Measurements from ENCODE around the gene FAM53A. TPM values are rescaled to one million over a fixed set of nuclear protein-coding genes. Genes with fewer than 3 reads are reported as not detected.
"Not testable (repeated sequence)": the region's sequence is repeated elsewhere in the genome, so short reads cannot be mapped to it uniquely, and the experiment has no call there.

The FAM53A gene
- total RNA-seq, 1 donor from 2014 or later, result 1.6 TPM

DNA sequence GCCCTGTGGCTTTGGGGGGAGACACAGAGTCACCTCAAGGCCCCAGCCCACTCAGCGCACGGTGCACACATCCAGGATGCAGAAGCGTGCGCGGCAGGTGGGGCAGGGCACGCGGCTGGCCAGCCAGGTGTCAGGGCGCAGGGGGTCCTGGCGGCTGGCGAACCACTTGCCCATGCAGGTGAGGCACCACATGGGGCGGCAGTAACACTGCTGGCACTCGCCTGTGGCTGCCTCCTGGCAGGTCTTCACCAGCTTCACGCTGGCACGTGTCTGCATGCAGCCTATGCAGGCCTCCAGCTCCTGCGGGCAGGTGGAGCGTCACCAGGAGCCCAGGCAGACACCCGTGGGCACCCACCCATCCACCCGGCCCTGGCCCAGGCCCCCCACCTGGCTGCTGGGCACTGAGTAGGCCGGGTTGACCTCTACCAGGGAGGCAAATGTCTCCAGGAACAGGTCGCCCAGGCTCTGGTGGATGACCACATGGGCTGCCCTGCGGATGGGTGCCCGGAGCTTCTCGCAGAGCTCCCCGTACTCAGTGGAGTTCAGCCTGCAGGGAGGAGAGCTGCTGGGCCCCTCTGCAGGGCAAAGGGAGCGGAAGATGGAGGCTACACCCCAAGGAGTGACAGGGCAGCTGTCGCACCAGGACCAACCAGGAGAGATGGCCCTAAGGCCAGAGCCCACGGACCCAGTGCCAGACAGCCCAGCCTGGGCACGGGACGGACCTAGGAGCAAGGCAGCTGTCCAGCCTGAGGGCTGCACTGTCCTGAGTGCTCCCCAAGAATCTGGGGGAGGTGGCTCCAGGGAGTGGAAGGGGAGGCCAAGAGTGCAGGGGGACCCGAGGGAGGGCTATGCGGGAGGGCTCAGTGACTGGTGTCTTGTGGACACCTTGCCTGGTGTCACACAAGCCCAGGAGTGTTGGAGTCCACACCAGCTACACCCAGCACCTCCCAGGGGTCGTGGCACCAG is 33.3 kb upstream of the FAM53A start:
- DNase-seq (ENCODE audit: low spot score), result no peak

DNA sequence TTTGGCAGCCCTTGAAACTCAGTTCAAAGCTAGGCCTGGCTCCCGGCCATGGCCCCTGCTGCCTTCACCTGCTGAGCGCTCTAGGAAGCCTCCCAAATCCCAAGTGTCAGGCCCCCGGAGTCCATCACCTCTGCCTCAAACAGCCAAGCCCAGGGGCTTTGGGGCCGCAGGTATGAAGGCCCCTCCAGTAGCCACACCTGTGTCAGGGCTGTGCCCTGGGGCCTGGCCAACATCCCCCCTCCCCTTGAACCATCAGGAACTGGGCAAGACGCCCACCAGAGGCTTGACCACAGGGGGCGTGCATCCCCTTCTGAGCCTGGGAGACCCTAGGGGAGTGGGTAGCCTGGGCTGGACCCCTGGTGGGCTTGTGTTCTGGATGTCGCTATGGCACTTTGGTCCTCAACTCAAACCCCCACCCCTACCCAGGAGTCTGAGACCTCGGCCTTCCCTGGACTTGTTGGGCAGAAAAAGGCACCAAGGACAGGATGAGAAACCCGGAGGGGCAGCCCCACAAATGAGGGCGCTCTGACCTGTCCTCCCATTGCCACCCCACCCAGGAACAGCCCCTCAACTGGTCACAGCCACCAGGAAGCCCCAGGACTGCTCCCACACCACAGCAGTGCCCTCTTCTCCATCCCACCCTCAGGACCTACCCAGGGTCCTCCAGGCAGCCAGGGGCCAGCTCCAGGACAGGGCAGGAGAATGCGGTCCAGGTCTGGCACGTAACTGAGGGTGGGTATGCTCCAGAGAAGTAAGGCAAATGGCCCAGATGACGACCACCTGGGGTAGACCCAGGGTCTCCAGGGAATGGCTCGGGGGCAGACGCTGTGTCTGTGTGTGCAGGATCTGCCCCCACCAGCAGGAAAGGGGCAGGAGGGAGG is 32.2 kb upstream of the FAM53A start:
- DNase-seq (ENCODE audit: low spot score), result no peak

GRCh38 chr4:1715002-1715758 is 31.1 kb upstream of the FAM53A start:
- DNase-seq (ENCODE audit: low spot score), result no peak

DNA sequence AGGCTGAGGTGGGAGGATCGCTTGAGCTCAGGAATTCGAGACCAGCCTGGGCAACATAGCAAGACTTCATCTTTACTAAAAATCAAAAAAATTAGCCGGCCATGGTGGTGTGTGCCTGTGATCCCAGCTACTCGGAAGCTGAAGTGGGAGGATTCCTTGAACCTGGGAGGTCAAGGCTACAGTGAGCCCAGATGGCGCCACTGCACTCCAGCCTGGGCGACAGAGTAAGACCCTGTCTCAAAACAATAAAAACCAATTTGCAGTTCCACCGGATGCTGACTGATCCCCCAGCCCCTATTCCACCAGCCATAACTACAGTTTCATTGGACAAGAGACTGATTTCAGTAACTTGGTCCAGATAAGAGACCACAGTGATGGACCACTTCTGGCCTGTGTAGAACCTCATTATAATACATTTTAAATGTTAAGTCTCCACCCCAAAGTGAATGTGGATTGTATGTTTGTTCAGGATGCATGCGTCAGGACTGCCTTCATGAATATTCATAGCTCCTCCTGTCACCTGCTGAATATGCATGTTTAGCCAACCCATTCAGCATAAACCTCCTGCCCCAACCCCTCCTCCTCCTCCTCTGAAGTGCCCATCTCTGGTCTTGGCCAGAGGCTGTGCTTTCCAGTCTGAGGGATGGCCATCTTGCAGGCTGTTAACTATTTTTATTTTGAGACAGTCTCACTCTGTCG is 30.3 kb upstream of the FAM53A start:
- DNase-seq (ENCODE audit: low spot score), result no peak

- no peak for DNase-seq (ENCODE audit: low spot score)
Observed at GRCh38 chr4:1713003-1713851, 29.1 kb upstream of the FAM53A start.

DNA sequence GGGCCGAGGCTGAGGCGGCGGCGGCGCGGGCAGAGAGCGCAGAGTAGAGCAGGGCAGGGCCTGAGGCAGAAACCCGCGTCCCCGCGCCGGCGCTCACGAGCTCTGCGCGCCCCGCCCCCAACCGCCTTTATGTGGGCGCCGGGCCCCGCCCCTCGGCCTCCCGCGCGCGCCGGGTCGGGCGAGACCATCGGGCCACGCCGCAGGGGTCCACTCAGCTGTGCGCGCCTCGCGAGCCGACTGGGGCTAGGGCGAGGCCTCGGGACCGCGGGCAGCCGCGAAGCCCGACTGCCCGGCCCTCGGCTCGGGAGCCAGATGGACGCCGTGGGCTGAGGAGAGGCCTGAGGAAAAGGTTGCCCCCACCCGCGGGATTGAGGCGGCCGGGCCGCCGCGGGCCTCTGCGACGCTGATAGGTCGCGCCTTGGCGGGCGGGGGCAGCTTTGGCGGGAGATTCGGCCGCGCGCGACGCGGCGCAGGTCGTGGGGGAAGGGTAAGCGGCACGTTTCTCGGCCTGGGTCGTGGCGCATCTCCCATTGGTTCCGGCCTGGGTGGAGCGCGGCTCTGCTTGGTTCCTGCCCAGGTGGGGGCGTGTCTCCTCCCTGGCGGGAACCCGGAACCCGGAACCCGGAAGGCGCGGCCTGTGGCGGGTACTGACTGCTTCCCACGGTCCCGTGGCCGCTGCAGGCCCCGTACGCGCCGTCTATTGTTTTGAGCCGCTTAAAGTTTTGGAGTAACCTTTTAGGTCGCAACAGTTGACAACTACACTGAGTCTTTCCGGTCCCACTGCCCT is 28.3 kb upstream of the FAM53A start, which contains the start of gene SLBP:
Gene SLBP (minus strand): TSS at position 104 of the 787 bp plus-strand sequence. CDS start 131 bp downstream, outside the sequence.
- peak; percentile 97 for DNase-seq (ENCODE audit: low spot score)

GRCh38 chr4:1711571-1712215 is 27.6 kb upstream of the FAM53A start:
- DNase-seq (ENCODE audit: low spot score), result peak; percentile 69

DNA sequence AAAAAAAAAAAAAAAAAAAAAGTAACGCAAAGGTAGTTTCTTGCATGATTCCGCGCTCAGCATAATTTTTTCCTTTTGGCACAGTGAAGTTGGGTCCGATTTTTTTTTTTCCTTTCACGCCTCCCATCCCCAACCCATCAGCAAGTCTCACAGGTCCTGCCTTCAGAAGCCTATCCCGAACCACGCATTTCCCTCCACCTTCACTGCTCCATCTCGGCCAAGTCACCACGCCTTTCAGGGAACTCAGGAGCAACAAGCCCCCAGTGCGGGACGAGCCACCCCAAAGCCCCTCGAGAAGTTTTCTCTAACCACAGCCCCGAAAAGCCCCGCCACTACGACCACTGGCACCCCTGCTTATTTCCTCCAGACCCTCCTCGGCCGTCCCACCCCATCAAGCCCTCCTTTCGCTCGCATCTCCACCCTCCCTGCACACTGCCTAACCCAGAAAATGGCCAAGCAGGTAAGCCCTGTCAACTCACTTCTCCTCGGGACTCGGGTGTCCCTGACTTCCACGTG is 27.0 kb upstream of the FAM53A start:
- DNase-seq (ENCODE audit: low spot score), result no peak

DNA sequence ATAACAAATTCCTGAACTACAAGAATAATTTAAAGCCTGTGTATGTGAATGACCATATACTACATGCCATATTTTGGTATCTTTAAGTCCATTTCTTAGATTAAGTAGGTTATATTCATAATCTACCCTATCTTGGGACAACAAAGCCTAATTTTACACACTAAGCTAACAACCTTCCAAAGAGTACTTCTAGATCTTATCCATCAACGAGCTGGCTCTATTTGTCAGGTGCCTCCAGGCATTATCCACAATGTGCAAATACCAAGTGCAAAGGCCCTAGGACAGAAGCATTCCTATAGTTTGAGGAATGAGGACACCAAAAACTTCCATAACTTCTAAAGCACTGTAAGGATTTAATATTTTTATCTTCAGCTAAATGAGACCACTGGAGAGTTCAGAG is 24.5 kb upstream of the FAM53A start:
- DNase-seq (ENCODE audit: low spot score), result no peak

- DNase-seq (ENCODE audit: low spot score), result no peak
Observed at GRCh38 chr4:1706358-1706757, 22.2 kb upstream of the FAM53A start.

GRCh38 chr4:1705732-1706131 is 21.6 kb upstream of the FAM53A start:
- no peak for DNase-seq (ENCODE audit: low spot score)

DNA sequence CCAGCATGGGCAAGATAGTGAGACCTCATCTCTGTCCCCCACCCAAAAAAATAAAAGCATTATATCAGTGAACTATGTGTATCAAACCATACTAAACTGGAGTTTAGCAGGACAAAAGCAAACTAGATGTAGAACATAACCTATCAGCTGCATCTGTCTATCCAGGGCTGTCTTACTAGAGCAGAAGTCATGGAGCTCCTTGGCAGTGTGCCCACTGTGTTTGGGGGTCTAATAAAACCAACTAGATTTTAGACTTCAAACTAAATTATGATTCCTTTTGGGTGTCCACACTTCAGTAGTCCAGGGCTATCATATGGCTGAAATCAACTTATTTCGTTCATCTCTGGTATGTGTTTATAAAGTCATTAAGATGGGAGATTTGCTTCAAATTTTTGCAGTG is 19.8 kb upstream of the FAM53A start:
- no peak for DNase-seq (ENCODE audit: low spot score)

GRCh38 chr4:1701671-1702070 is 17.6 kb upstream of the FAM53A start:
- not testable (repeated sequence) for DNase-seq (ENCODE audit: low spot score)

GRCh38 chr4:1695913-1696312 is 11.8 kb upstream of the FAM53A start:
- no peak for DNase-seq (ENCODE audit: low spot score)

DNA sequence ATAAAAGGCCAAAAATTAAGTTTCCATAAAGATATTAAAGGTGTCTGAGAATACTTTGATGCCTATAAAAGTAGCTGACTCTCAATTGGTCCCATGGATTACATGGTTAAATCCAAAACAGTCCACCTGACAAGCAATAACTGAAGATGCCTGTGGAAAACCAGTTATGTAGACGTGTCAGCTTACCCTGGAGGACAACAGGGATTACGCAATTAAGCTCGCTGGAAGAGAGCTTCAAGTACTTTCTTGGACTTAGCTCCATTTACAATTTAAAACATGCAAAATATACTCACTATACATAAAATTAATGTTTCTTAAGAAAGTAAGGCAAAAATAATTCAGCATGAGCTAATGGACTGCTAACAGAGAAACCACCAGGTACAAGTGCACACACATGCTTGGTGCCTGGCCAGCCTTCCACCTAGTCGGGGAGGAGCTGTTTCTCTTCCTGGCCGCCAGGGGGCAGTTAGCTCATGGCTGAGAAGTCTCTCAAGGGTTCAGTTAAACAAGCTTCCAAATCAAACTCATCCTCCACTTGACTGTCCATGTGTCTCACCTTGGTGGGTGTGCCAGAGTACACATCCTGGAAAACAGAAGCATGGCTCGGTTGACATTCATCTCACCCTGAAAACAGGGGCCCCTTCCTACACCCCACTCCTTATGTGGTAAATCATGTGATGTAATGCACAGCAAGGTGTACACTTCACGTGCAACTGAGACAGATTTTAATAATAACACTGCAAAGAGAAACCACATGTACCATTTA is 9.2 kb upstream of the FAM53A start:
- DNase-seq (ENCODE audit: low spot score), result peak; percentile 52

- no peak for DNase-seq (ENCODE audit: low spot score)
Observed at GRCh38 chr4:1691737-1692373, 7.7 kb upstream of the FAM53A start.

DNA sequence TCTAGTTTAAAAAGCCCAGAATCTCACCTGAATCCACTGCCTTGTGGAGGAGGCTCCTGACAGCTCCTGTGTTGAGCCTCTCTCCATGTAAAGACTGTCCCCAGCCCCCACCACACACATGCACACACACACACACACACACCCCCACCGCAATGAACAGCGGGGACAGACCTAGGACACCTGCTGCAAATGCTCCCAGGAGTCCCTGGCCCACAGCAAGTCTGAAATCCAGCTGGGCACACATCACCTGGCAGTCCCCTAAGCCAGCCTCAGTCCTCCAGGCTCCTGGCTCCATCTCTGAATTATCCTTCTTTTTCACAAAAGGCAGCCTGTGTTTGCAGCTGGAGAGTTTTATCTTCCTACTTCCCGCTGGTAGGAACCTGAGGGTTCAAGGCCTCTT is 6.6 kb upstream of the FAM53A start:
- DNase-seq (ENCODE audit: low spot score), result no peak

Measured in mucosa of gallbladder (tissue), 1 donor.